HepG2 (cell line): ENCODE results near the gene RARG. TPM values are rescaled to one million over a fixed set of nuclear protein-coding genes. Genes with fewer than 3 reads are reported as not detected.

Experiments used
- GPN1 ChIP-seq: sonication (generic); formaldehyde crosslinking; IDR thresholded peaks from 2 replicates; pipeline ENCODE4 v1.5.1; 2020; ENCODE audit warnings: missing genetic modification reagents, borderline replicate concordance
- HOXD1 ChIP-seq: sonication (generic); formaldehyde crosslinking; IDR thresholded peaks from 2 replicates; pipeline ENCODE4 v1.5.0; 2020; ENCODE audit warnings: missing genetic modification reagents
- MEF2D ChIP-seq: sonication (generic); formaldehyde crosslinking; IDR thresholded peaks from 2 replicates; pipeline ENCODE4 v1.5.1; 2020; ENCODE audit warnings: mild to moderate bottlenecking, missing genetic modification reagents
- MZF1 ChIP-seq: sonication (generic); formaldehyde crosslinking; IDR thresholded peaks from 2 replicates; pipeline ENCODE4 v1.8.1; 2023; ENCODE audit warnings: mild to moderate bottlenecking, missing genetic modification reagents, borderline replicate concordance
- NRL ChIP-seq: sonication (generic); formaldehyde crosslinking; IDR thresholded peaks from 2 replicates; pipeline ENCODE4 v1.5.0; 2020; ENCODE audit warnings: missing genetic modification reagents, mild to moderate bottlenecking, moderate library complexity, borderline replicate concordance
- REPIN1 ChIP-seq: sonication (generic); formaldehyde crosslinking; IDR thresholded peaks from 2 replicates; pipeline ENCODE4 v1.8.0; 2022; ENCODE audit warnings: missing genetic modification reagents, low read depth, mild to moderate bottlenecking, borderline replicate concordance
- REXO4 ChIP-seq: sonication (generic); formaldehyde crosslinking; IDR thresholded peaks from 2 replicates; pipeline ENCODE4 v1.8.0; 2022; ENCODE audit warnings: missing genetic modification reagents, mild to moderate bottlenecking, borderline replicate concordance
- RXRA ChIP-seq: sonication (generic); formaldehyde crosslinking; IDR thresholded peaks from 2 replicates; pipeline ENCODE4 v1.5.1; 2020; ENCODE audit warnings: missing genetic modification reagents
- SAFB2 ChIP-seq: sonication (generic); formaldehyde crosslinking; IDR thresholded peaks from 2 replicates; pipeline ENCODE4 v1.5.1; 2020; ENCODE audit warnings: missing genetic modification reagents, low read depth, mild to moderate bottlenecking, borderline replicate concordance
- SALL2 ChIP-seq: sonication (generic); formaldehyde crosslinking; IDR thresholded peaks from 2 replicates; pipeline ENCODE4 v1.8.1; 2023; ENCODE audit warnings: mild to moderate bottlenecking, missing genetic modification reagents, inconsistent platforms
- SRY ChIP-seq: sonication (generic); formaldehyde crosslinking; IDR thresholded peaks from 2 replicates; pipeline ENCODE4 v1.8.0; 2022; ENCODE audit warnings: mild to moderate bottlenecking, missing genetic modification reagents
- ZNF142 ChIP-seq: sonication (generic); formaldehyde crosslinking; IDR thresholded peaks from 2 replicates; pipeline ENCODE4 v1.4.0; 2020; ENCODE audit warnings: missing genetic modification reagents
- ZNF143 ChIP-seq: sonication (generic); formaldehyde crosslinking; IDR thresholded peaks from 2 replicates; pipeline ENCODE4 v1.4.0; 2020; ENCODE audit warnings: missing genetic modification reagents
- ZNF205 ChIP-seq: IDR thresholded peaks from 2 replicates; pipeline ENCODE4 v1.6.1; 2018; ENCODE audit warnings: missing biosample characterization, missing genetic modification reagents
- ZNF337 ChIP-seq: sonication (generic); formaldehyde crosslinking; IDR thresholded peaks from 2 replicates; pipeline ENCODE4 v1.5.1; 2020; ENCODE audit warnings: missing genetic modification reagents, low read depth, mild to moderate bottlenecking, borderline replicate concordance
- ZNF572 ChIP-seq: sonication (generic); formaldehyde crosslinking; IDR thresholded peaks from 2 replicates; pipeline ENCODE4 v1.5.1; 2020; ENCODE audit warnings: mild to moderate bottlenecking, missing genetic modification reagents
- ZNF720 ChIP-seq: sonication (generic); formaldehyde crosslinking; IDR thresholded peaks from 2 replicates; pipeline ENCODE4 v1.4.0; 2020; ENCODE audit warnings: missing genetic modification reagents
- polyA plus RNA-seq, 8 experiments: library from polyadenylated mRNA; depleted of rRNA in 3 of 8; stranded (reverse) in 7 of 8; unstranded in 1 of 8; fragments of >200 nt; fragmentation: Illumina TruSeq in 4 of 8; extraction: Trizol in 4 of 8; gene quantifications; 2 replicates each; pipeline versions ENCODE4 v1.2.1 to v1.2.3, GENCODE V29; 2011 to 2016; ENCODE audit warnings: low read depth in 4 of 8, missing spikeins in 1 of 8, mixed read lengths in 1 of 8; ENCODE audit not compliant: insufficient read depth in 1 of 8
- total RNA-seq, 5 experiments: library from RNA; depleted of rRNA; stranded (reverse); fragments of >200 nt; fragmentation: Illumina TruSeq; extraction: Trizol; gene quantifications; 2 replicates each; pipeline ENCODE4 v1.2.3, GENCODE V29; 2016; ENCODE audit warnings: low read depth in 1 of 5
- TF ChIP-seq, protein P1 (sequence below): sonication (generic); formaldehyde crosslinking; IDR thresholded peaks from 2 replicates; pipeline ENCODE4 v1.5.1; 2020; ENCODE audit warnings: missing genetic modification reagents, mild to moderate bottlenecking, borderline replicate concordance
- TF ChIP-seq, protein P2 (sequence below): IDR thresholded peaks from 2 replicates; pipeline ENCODE4 v1.6.1; 2018; ENCODE audit warnings: missing genetic modification reagents, mild to moderate bottlenecking, missing compliant biosample characterization
- TF ChIP-seq, protein P3 (sequence below): sonication (generic); formaldehyde crosslinking; IDR thresholded peaks from 2 replicates; pipeline ENCODE4 v1.5.1; 2020; ENCODE audit warnings: mild to moderate bottlenecking, missing genetic modification reagents, borderline replicate concordance

The RARG gene
- total and polyA plus RNA-seq, 2 of the 13 experiments (the other 11 are each of a cell fraction or from before 2014, with no cell fraction given): 0.77 to 1.5 TPM

DNA sequence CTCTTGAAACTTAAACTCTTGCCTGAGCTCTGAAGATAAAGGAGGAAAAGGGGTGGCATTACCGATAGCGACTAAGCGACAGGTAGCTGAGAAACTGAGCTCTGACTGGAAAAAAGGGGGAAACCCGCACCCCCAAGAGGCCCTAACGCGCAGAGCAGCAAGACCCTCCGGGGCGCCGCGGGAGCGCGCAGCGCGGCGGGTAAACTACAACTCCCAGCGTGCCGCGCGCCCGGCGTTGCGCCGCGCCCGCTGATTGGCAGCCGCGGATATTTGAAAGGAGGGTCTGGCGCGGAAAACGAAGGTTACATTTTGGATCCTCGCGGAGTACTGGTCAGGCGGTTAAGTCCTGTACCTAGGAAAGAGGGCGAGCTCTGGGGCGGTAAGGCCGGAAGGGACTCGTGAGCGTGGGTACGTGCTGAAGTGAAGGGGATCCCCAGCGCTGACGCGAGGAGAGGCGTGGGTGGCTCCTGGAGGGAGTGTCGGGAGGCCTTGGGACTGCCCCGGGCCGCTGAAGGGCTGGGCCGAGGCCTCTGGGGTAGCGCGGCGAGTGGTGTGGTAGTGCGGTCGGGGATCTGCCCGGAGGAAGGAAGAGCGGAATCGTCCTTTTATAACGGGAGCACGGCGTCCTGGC, 36.1 kb upstream of the RARG start, which contains the start of gene ESPL1 (continued):
- TF ChIP-seq REPIN1 (peak; percentile 49; the same call in 1 of the 2 replicates), MZF1 (peak; percentile 43; the same call in 1 of the 2 replicates), RXRA (CRISPR knock-in tag) (peak; percentile 62), ZNF337 (CRISPR knock-in tag) (no peak), ZNF143 (CRISPR knock-in tag) (peak; percentile 97), SRY (CRISPR knock-in tag) (no peak), REXO4 (CRISPR knock-in tag) (no peak), ZNF572 (no peak), ZNF205 (CRISPR knock-in tag) (peak; percentile 92), SALL2 (CRISPR knock-in tag) (0 out of 2 replicates have a peak, but pooled peaks have one; percentile 16), SAFB2 (CRISPR knock-in tag) (no peak), MEF2D (CRISPR knock-in tag) (no peak), HOXD1 (no peak), NRL (CRISPR knock-in tag) (peak; percentile 39; the same call in 1 of the 2 replicates), ZNF720 (CRISPR knock-in tag) (0 out of 2 replicates have a peak, but pooled peaks have one; percentile 77), GPN1 (no peak), ZNF142 (CRISPR knock-in tag) (no peak)
- TF ChIP-seq, protein P1, sequence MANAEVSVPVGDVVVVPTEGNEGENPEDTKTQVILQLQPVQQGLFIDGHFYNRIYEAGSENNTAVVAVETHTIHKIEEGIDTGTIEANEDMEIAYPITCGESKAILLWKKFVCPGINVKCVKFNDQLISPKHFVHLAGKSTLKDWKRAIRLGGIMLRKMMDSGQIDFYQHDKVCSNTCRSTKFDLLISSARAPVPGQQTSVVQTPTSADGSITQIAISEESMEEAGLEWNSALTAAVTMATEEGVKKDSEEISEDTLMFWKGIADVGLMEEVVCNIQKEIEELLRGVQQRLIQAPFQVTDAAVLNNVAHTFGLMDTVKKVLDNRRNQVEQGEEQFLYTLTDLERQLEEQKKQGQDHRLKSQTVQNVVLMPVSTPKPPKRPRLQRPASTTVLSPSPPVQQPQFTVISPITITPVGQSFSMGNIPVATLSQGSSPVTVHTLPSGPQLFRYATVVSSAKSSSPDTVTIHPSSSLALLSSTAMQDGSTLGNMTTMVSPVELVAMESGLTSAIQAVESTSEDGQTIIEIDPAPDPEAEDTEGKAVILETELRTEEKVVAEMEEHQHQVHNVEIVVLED (CRISPR knock-in tag): peak; percentile 98
- TF ChIP-seq, protein P2, sequence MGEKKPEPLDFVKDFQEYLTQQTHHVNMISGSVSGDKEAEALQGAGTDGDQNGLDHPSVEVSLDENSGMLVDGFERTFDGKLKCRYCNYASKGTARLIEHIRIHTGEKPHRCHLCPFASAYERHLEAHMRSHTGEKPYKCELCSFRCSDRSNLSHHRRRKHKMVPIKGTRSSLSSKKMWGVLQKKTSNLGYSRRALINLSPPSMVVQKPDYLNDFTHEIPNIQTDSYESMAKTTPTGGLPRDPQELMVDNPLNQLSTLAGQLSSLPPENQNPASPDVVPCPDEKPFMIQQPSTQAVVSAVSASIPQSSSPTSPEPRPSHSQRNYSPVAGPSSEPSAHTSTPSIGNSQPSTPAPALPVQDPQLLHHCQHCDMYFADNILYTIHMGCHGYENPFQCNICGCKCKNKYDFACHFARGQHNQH (CRISPR knock-in tag): peak; percentile 68; the same call in 1 of the 2 replicates
- TF ChIP-seq, protein P3, sequence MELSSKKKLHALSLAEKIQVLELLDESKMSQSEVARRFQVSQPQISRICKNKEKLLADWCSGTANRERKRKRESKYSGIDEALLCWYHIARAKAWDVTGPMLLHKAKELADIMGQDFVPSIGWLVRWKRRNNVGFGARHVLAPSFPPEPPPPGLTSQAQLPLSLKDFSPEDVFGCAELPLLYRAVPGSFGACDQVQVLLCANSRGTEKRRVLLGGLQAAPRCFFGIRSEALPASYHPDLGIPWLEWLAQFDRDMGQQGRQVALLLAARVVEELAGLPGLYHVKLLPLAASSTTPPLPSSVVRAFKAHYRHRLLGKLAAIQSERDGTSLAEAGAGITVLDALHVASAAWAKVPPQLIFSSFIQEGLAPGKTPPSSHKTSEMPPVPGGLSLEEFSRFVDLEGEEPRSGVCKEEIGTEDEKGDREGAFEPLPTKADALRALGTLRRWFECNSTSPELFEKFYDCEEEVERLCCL (CRISPR knock-in tag): peak; percentile 62; the same call in 1 of the 2 replicates
